Measurements from ENCODE around the gene RNF212. TPM values are rescaled to one million over a fixed set of nuclear protein-coding genes. Genes with fewer than 3 reads are reported as not detected.

The RNF212 gene
- 11.2 and 11.6 TPM in 2 replicates for total RNA-seq
- long read RNA-seq, partial matches to known transcripts, result 1 of 9 reads
- long read RNA-seq, other reads (novel, unspliced or antisense), result 5 of 9 reads

- Mint-ChIP-seq H3K4me3 (ENCODE audit: low read depth) (peak within 1 kb of the TSS; percentile 64), H3K9me3 (ENCODE audit: low read depth) (no peaks in the 10 kb centered on the region), H3K4me1 (ENCODE audit: low read depth) (peaks cover 9% of the 10 kb centered on the region), H3K36me3 (ENCODE audit: insufficient read depth) (no peaks in the 10 kb centered on the region), H3K27ac (no peak within 1 kb of the TSS), H3K27me3 (peaks cover 31% of the 10 kb centered on the region)
- TF ChIP-seq CTCF (IDR thresholded peaks at IDR 0.05; ENCODE audit: unreplicated experiment), result no peak
- no peak for DNase-seq (ENCODE audit: low spot score, unreplicated experiment)
Measured at GRCh38 chr4:1113311-1114009, at the start of gene RNF212. Gene RNF212 (minus strand): TSS chr4:1113564. CDS start chr4:1113464, 100 bp downstream.

GRCh38 chr4:1160351-1160750, 47.0 kb upstream of the RNF212 start:
- peaks cover 43% of the 10 kb centered on the region for H3K27me3 Mint-ChIP-seq
- peaks cover 13% of the 10 kb centered on the region for H3K9me3 Mint-ChIP-seq (ENCODE audit: low read depth)
- H3K4me3 Mint-ChIP-seq (ENCODE audit: low read depth), result no peak overlapping the region
- no peaks in the 10 kb centered on the region for H3K4me1 Mint-ChIP-seq (ENCODE audit: low read depth)
- no peak for TF ChIP-seq CTCF (IDR thresholded peaks at IDR 0.05; ENCODE audit: unreplicated experiment)
- peaks cover 6% of the 10 kb centered on the region for H3K36me3 Mint-ChIP-seq (ENCODE audit: insufficient read depth)
- no peak overlapping the region for H3K27ac Mint-ChIP-seq
- DNase-seq (ENCODE audit: low spot score, unreplicated experiment), result no peak

- no peak for DNase-seq (ENCODE audit: low spot score, unreplicated experiment)
- H3K27me3 Mint-ChIP-seq, result peaks cover 54% of the 10 kb centered on the region
- peaks cover 13% of the 10 kb centered on the region for H3K9me3 Mint-ChIP-seq (ENCODE audit: low read depth)
- H3K36me3 Mint-ChIP-seq (ENCODE audit: insufficient read depth), result peaks cover 6% of the 10 kb centered on the region
- H3K27ac Mint-ChIP-seq, result no peak overlapping the region
- no peak for TF ChIP-seq CTCF (IDR thresholded peaks at IDR 0.05; ENCODE audit: unreplicated experiment)
- H3K4me3 Mint-ChIP-seq (ENCODE audit: low read depth), result no peak overlapping the region
- peaks cover 11% of the 10 kb centered on the region for H3K4me1 Mint-ChIP-seq (ENCODE audit: low read depth)
Measured at GRCh38 chr4:1156069-1156468, 42.7 kb upstream of the RNF212 start.

GRCh38 chr4:1155314-1155713, 42.0 kb upstream of the RNF212 start:
- Mint-ChIP-seq H3K4me3 (ENCODE audit: low read depth) (no peak overlapping the region), H3K4me1 (ENCODE audit: low read depth) (peaks cover 11% of the 10 kb centered on the region), H3K9me3 (ENCODE audit: low read depth) (peaks cover 13% of the 10 kb centered on the region), H3K27ac (no peak overlapping the region), H3K27me3 (peaks cover 52% of the 10 kb centered on the region), H3K36me3 (ENCODE audit: insufficient read depth) (peaks cover 6% of the 10 kb centered on the region)
- TF ChIP-seq CTCF (IDR thresholded peaks at IDR 0.05; ENCODE audit: unreplicated experiment), result no peak
- DNase-seq (ENCODE audit: low spot score, unreplicated experiment), result no peak

GRCh38 chr4:1154523-1155182, 41.3 kb upstream of the RNF212 start:
- H3K27ac Mint-ChIP-seq, result no peak overlapping the region
- peaks cover 13% of the 10 kb centered on the region for H3K9me3 Mint-ChIP-seq (ENCODE audit: low read depth)
- H3K27me3 Mint-ChIP-seq, result peaks cover 54% of the 10 kb centered on the region
- H3K4me3 Mint-ChIP-seq (ENCODE audit: low read depth), result no peak overlapping the region
- no peak for DNase-seq (ENCODE audit: low spot score, unreplicated experiment)
- no peak for TF ChIP-seq CTCF (IDR thresholded peaks at IDR 0.05; ENCODE audit: unreplicated experiment)
- peaks cover 6% of the 10 kb centered on the region for H3K36me3 Mint-ChIP-seq (ENCODE audit: insufficient read depth)
- H3K4me1 Mint-ChIP-seq (ENCODE audit: low read depth), result peaks cover 11% of the 10 kb centered on the region

Data from progenitor cell of endocrine pancreas (in vitro differentiated cells).